NCI-H2107 treated with DMSO at 0.1 percent for 48 hours (cell line): Measurements from ENCODE around the gene CDK11A.
"Not testable (repeated sequence)": the region's sequence is repeated elsewhere in the genome, so short reads cannot be mapped to it uniquely, and the experiment has no call there.

Experiments used
- DNase-seq: peaks from one replicate; lab custom pipeline; 2025; ENCODE audit not compliant: unreplicated experiment; lab: John Stamatoyannopoulos, UW

Gene CDK11A

DNA sequence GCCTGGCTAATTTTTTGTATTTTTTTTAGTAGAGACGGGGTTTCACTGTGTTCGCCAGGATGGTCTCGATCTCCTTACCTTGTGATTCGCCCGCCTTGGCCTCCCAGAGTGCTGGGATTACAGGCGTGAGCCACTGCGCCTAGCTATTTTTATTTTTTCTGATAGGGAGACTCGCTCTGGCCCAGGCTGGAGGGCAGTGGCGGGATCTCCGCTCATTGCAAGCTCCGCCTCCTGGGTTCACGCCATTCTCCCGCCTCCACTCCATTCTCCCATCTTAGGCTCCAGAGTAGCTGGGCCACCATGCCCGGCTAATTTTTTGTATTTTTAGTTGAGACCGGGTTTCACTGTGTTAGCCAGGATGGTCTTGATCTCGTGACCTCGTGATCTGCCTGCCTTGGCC is 1.9 kb upstream of the CDK11A start:
- not testable (repeated sequence) for DNase-seq

DNA sequence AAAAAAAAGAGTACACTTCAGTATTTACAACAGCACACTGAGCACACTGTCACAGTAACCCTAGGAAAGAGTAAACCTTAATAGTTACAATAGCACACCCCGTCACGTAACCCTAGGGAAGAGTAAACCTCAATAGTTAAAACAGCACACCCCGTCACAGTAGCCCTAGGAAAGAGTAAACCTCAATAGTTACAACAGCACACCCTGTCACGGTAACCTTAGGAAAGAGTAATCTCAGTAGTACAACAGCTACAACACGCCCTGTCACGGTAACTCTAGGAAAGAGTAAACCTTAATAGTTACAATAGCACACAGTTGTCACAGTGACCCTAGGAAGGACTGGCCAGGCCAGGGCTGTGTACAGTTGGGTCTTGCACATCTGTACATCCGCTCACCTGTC is 3.0 kb downstream of the CDK11A start:
- DNase-seq: no peak

DNA sequence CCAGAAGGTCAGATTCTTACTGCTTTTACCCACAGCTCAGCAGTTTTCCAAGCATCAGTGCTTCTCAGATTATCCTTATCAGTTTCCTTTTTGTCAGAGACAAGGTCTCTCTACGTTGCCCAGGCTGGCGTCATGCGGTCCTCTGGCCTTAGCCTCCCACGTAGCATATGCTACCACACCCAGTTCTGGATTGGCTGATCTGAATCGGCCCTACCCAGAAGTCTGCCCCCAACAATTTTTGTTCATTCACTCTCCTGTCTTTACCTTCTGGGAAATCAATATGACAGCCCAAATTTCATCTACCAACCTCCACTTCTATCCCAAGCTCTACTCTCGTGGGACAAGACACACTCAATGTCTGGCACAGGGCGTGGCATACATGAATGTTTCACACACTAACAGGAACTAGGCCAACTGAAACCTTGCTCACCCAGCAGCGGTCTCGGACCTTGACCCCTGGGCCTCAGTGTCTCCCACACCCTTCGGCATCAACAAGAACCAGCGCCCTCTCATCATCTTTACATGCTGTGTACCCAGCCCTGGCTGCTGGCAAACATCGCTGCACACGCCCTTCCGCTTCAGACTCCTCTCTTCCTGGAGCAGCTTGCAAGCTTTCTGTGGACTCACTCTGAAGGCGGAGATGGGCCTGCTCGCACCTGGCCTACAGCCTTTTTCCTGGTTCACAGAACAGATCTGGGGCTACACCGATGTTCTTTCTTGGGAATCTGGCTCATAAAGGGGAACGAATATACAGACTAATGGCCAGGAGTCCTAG is 8.9 kb downstream of the CDK11A start:
- not testable (repeated sequence) for DNase-seq

DNA sequence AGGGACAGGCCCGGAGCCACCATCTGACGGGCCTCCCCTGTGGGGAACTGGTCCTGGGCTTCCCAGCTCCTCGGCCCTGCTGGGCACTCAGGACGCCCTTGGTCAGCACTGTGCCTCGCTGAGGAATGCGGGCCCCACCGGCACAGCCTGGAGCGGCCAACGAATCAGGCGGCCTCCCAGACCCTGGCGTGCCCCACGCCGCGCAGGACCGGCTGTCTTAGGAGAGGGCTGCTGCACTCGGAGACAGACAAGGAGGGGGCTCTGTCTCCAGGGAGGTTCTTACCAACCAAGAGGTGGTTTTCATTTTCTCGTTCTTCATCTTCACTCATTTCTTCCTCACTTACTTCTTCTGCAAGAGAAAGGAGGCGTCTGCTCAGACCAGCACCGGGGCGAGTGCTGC is 16.3 kb downstream of the CDK11A start:
- DNase-seq: not testable (repeated sequence)

DNA sequence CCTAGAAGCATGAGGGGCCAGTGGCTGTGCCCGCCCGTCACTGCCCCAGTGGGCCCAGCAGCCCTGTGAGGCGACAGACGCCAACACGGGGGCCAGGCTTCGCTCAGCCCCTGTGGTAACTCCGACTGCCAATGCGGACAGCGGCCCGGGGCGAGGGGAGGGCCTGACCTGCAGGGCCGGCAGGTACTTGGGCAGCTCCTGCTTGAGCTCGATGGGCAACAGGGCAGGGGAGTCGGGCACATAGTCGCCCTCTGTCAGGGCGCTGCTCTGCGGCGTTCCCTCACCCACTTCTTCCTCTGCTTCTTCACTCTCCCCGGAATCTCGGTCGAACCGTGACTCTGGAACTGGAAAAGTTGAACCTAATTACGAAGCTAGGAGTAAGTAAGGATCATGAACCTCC is 16.9 kb downstream of the CDK11A start:
- DNase-seq: not testable (repeated sequence)

DNA sequence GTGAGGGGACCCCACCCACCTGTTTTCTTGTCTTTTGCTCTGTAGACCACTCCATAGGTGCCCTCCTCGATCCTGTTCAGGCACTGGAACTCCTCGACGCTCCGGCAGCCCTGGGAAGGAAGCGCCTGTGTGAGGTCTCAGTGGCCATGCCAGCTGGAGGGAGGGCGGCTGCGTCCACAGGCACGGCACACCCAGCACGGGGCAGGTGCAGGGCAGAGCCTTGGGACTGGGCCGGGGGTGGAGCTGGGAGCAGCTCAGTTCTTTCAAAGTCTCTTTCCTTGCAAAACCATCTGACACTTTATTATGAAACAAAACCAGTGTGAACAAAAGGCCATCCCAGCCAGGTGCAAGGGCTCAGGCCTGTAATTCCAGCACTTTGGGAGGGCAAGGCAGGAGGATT is 18.5 kb downstream of the CDK11A start:
- DNase-seq: not testable (repeated sequence)

DNA sequence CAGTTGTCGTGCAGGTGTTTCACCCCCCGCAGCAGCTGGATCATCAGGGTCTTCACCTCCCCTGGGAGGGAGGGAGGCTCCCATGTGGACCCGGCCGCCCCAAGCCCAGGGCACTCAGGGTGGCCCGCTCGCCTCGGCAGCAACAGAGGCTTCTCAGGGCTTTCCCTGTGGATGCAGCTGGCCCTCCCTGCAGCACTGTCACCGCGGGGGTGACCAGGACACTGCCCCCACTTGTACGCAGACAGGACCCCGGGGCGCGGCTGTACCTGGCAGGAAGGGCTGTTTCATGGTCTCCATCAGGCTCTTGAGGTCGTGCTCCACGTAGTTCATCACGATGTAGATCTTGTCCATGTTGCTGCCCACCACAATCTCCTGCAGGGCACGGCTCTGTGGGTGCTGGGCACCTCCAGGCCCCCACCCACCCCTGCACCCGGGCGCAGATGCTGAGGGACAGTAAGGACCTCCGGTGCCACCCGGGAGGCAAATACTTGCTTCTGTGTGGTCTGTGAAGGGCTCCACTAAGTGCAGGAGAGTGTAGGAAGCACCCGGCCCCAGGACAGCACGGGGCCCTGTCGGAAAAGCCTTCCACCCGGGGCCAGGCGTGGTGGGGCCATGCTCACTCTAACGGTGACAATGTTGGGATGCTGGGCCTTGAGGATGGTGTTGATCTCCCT is 19.7 kb downstream of the CDK11A start:
- not testable (repeated sequence) for DNase-seq

DNA sequence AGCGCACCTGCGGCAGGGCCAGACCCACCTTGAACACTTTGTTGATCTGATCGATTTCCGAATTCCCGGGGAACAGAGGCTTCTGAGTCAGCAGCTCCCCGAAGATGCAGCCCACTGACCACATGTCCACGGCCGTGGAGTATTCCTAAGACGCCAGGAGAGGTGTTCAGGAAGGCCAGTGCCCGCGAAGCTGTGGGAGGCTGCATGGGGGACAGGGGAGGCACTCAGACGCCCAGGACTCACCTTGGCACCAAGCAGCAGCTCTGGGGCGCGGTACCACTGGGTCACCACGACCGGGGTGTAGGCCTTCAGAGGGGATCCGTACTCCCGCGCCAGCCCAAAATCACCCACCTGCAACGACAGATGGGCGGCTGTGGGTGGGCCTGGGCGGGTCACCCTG is 20.4 kb downstream of the CDK11A start:
- DNase-seq: no peak

DNA sequence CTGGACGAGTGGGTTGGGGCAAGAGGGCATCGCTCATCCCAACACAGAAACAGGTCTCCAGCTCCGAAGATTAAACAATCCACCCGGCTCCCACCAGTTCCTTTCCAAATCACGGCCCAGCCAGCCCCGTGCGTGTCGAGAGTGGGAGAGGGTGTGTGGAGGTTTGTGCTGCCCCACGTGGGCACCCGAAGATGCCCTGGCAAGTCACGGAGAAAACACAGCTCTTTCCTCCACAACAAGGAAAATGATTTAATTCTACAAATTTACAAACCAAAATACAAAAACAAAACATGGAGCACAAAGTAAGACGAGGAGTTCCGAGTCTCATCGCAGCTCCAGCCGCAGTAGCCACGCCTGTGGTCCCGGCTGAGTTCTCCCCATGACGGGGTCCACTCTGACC is 21.7 kb downstream of the CDK11A start:
- DNase-seq: not testable (repeated sequence)

DNA sequence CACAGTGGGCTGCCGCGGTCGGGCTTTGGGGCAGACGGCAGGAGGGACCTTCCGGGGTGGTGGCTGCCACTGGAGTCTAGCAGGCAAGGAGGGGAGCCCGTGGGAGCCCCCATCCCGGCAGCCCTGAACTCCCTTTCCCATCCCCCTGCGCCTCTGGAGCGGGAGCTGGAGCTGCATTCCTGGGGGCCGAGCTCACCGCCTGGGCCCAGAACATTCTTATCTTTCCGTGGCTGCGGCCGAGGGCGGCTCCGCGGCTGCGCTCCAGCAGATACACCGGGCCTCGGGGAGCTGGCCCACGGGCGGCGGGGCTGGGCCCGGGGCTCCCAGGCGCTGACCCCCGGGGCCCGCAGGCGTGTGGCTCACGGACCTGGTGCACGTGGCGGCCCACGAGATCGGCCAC is 23.6 kb downstream of the CDK11A start:
- not testable (repeated sequence) for DNase-seq

DNA sequence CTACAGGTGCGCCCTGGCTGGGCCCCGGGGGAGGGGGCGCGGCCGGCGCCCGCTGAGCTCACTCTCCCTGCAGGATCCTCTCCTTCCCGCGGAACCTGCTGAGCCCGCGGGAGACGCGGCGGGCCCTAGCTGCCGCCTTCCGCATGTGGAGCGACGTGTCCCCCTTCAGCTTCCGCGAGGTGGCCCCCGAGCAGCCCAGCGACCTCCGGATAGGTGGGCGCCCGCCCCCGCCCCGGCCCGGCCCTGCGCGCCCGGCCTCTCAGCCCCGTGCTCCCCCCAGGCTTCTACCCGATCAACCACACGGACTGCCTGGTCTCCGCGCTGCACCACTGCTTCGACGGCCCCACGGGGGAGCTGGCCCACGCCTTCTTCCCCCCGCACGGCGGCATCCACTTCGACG is 24.1 kb downstream of the CDK11A start:
- DNase-seq: not testable (repeated sequence)

DNA sequence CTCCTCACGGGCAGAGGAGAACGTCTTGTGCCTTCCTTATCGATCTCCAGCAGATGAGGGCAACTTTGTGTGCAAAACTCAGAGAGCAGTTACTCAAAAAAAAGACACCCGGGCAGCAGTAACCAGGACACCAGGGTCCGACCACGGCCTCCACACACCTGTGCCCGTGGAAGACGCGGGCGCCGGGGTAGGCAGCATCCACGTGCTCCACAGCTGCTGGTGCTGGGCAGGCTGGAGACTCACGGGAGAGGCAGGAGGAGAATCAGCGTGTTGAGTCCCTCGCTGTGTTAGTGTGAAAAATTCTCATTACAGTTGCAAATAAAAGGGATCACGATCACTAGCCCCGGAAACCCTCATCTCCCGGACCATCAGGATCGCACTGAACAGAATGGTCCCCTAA is 25.1 kb downstream of the CDK11A start:
- DNase-seq: not testable (repeated sequence)

DNA sequence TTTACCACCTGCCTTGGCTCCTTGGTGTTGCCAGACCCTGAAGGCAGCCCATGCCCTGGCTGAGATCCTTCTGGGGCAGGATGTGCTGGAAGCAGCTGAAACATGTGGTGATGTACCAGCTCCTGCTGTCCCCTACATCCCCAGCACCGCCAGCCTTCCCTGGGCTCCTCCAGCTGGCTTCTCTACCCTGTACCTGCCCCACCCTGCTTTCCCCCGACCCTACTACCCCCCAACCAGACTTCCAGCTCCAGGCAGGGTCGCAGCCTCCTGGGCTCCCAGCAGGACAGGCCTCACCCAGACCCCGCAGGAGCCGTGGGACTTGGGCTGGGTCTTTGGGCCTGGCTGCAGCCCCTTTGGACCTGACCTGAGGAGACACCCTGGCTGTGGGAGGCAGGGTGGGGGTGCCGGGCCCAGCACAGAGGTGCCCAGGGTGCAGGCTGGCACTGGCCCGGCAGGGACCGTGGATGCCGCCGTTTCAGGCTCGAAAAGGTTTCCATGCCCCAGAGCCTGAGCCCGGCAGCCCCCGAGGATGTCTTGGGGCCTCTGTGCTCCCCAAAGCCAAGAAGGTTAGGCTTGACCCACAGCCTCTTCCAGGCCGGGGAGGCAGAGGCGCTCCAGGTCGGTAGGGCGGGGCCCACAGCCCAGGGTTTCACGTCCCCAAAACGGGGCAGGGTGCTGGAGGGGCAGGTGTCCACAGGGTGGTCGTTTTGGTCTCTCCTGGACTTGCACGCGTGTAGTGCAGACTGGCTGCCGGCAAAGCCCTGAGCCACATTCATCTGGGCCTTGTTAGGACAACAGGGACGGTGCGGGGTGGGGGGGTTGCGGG is 26.6 kb downstream of the CDK11A start:
- not testable (repeated sequence) for DNase-seq

DNA sequence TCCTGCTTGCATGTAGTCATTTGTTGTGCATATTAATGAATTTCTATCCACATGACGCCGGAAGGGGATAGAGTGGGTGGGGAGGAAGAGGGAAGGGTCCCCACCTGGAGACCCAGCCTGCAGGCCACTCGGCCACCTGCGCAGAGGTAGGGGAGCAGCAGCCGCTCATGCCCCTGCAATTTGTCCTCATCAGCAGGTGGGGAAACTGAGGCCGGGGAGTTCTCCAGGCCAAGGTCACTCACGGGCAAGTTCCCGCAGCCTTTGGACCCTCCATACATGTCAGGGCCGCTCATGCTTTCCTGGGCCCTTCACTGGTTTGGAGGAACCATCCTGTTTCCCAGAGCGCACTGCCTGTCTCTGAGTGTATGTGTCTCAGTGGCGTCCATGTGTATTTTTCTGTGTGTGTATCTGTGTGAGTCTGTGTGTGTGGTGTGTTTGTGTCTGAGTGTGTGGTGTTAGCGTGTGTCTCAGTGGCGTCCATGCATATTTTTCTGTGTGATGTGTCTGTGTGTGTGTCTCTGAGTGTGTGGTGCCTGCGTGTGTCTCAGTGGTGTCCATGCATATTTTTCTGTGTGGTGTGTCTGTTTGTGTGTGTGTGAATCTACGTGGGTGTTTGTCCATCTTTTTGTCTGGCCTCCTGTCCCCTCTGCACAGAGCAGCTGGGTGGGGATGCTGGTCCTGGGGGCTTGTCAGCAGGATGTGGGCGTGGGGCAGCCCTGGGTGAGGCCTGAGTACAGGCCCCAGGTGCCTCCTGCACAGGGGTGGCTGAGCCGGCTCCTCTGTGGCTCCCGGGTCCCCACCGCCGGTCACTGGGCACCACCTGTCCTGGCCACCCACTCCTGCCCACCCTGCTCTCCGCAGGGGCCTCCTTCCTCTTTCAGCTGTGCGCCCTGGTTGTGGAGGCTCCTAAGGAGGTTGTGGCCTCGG is 27.5 kb downstream of the CDK11A start:
- not testable (repeated sequence) for DNase-seq

DNA sequence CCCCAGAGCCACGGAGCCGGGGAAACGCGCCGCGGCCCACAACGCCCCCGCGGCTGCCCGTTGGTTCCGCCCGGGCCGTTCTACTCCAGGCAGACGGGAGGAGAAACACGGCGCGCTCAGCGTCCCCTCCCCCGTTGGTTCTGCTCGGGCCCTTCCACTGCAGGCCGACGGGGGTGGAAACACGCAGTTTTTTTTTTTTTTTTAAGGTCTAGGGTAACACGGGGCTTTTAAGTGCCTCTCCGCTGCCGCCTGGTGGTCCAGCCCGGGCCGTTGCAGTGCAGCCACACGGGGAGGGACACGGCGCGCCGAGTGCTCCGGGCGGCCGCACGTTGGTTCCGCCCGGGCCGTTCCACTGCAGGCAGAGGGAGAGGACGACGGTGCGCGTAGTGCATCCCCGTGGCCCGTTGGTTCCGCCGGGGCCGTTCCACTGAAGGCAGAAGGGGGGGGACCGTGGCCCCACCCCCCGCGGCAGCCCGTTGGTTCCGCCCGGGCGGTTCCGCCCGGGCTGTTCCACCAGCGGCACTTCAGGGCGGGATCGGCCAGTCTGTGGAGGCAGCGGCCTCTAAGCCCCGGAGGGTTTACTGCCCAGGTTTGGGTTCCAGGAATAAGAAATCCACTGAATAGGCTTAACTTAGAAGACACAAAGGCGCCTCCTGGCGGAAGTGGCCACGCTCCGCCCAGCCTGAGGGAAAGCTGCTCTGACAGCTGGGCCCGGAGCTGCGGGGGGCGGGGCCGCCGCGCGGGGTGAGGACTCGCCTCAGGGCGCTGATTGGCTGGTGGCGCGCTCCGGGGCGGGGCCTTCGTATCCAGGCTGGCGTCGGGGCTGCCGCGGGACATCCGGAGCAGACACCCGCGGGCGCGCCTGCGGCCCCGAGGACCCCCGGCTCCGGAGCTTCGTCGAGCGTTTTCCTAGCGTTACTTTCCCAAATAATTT is 31.2 kb downstream of the CDK11A start, which contains the start of gene SLC35E2B:
Gene SLC35E2B (minus strand): TSS at position 82 of the 934 bp plus-strand sequence. CDS start 16,096 bp downstream, outside the sequence.
- not testable (repeated sequence) for DNase-seq

DNA sequence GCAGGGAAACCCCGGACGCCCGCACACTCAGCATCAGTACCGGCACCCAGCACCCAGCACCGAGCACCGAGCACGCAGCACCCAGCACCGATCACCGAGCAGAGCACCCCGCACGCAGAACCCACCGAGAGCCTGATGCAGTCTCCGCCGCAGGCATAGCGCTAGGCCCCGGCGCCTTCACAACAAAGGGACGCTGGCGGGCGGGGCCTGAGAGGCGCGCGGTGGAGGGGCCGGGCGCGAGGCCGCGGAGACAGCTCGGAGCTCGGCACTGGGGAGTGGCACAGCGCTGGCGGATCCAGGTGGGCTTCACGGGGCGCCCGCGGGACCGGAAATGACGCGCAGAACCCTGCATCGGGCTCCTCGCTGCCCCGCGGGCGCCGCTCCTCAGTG is 31.8 kb downstream of the CDK11A start:
- DNase-seq: not testable (repeated sequence)

DNA sequence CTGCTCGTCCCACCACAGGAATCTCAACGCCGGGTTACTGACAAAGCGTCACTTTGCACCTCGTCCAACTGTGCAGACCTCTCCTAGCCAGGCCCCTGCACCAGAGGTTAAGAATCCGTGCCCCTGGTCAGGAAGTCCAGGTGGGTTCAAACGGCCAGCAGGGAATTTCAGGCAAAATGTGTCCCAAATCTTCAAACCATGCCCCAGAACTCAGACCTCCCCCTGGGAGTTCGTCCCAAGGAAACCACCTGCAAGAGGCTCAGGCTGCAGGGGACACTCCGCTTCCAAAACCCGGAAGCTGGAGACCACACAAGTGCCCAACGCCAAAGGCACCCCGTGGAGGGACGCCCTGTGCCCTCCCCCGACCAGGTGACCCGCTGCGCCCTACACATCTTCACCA is 32.7 kb downstream of the CDK11A start:
- DNase-seq: not testable (repeated sequence)

DNA sequence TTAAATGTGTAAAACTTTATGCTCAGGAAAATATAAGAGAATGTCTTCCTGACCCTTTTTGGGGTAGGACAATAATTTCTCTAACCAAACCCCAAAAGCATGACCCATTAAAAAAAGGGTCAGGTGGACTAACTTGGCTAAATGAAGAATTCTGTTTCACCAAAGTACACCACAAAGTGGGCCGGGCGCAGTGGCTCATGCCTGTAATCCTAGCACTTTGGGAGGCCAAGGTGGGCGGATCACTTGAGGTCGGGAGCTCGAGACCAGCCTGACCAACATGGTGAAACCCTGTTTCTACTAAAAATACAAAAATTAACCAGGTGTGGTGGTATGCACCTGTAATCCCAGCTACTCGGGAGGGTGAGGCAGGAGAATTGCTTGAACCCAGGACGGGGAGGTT is 34.6 kb downstream of the CDK11A start:
- not testable (repeated sequence) for DNase-seq

DNA sequence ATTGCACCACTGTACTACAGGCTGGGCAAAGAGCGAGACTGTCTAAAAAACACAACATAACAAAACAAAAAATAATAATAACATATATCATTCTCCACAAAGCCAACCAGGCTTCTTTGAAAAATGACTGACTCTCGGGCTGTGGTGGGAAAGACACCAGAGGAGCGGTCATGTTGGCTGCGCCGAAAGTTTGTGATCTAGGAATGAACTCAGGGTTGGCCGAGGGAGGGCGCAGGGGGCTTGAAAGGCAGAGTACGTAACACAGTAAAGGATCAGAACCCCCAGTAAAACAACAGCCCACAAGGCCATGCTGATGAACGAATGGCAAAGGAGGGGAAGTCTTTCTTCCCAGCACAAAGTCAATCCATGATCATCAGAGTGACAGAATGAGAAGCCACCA is 36.3 kb downstream of the CDK11A start:
- DNase-seq: no peak
